Panc1 (cell line): Measurements from ENCODE around the gene MGMT. TPM values are rescaled to one million over a fixed set of nuclear protein-coding genes. Genes with fewer than 3 reads are reported as not detected.

ENCODE experiments used
- ATAC-seq: fragments of 200-7000 bp; cut with Tn5 transposase; 2 replicates; pipeline ENCODE4 v1.9.1; 2020; ENCODE audit warnings: mild to moderate bottlenecking, moderate library complexity
- BruUV-seq: library from RNA; stranded (reverse); fragments of 400-500 nt; replicated peaks from 2 replicates; lab custom pipeline; 2021; lab: Mats Ljungman, UMichigan
- CTCF ChIA-PET: fragments of 300-600 bp; sonication (Branson Sonifier 250); formaldehyde crosslinking; loops from one replicate; lab custom pipeline; 2022; ENCODE audit warnings: antibody characterized with exemption; lab: Charles Lee
- POLR2A ChIA-PET: fragments of 300-600 bp; sonication (Branson Sonifier 250); formaldehyde crosslinking; loops from one replicate; lab custom pipeline; 2022; ENCODE audit warnings: antibody characterized with exemption; lab: Charles Lee
- DNase-seq: peaks from one replicate; pipeline ENCODE4 v3.0.0-alpha.2; 2010; ENCODE audit warnings: low read depth, low spot score
- H3K27ac ChIP-seq: 2 replicates; pipeline ENCODE4 v1.5.1; 2011; ENCODE audit warnings: mild to moderate bottlenecking, low read length, inconsistent platforms
- H3K27me3 ChIP-seq: fragments of 200-500 bp; sonication (Bioruptor generic); 2 replicates; pipeline ENCODE4 v1.6.0; 2014; ENCODE audit warnings: low read length, inconsistent platforms; ENCODE audit not compliant: control insufficient read depth, insufficient read depth
- H3K36me3 ChIP-seq: fragments of 200-500 bp; sonication (Bioruptor generic); 2 replicates; pipeline ENCODE4 v1.5.1; 2014; ENCODE audit warnings: inconsistent platforms, mild to moderate bottlenecking, low read length, moderate library complexity; ENCODE audit not compliant: control insufficient read depth, insufficient read depth
- H3K4me1 ChIP-seq: 2 replicates; pipeline ENCODE4 v1.5.1; 2011; ENCODE audit warnings: inconsistent platforms, mild to moderate bottlenecking, low read length, moderate library complexity; ENCODE audit not compliant: control insufficient read depth, insufficient read depth
- H3K4me3 ChIP-seq, 2 experiments: 2 replicates each; pipeline ENCODE4 v1.5.1; 2011 to 2012; ENCODE audit warnings: low read depth in 2 of 2, low read length in 2 of 2, mild to moderate bottlenecking in 2 of 2, inconsistent platforms in 1 of 2, moderate library complexity in 1 of 2
- H3K9me3 ChIP-seq: fragments of 200-500 bp; sonication (Bioruptor generic); 2 replicates; pipeline ENCODE4 v1.5.1; 2014; ENCODE audit warnings: low read depth, mild to moderate bottlenecking, inconsistent platforms, low read length, moderate library complexity; ENCODE audit not compliant: control insufficient read depth, insufficient read depth
- CTCF ChIP-seq: fragments of 450-650 bp; IDR thresholded peaks from 2 replicates; pipeline ENCODE4 v1.5.1; 2017; ENCODE audit warnings: mild to moderate bottlenecking
- POLR2AphosphoS5 ChIP-seq: IDR thresholded peaks from 2 replicates; pipeline ENCODE4 v1.6.1; 2012; ENCODE audit warnings: mild to moderate bottlenecking, low read depth, low read length, moderate library complexity
- REST ChIP-seq, 2 experiments: IDR thresholded peaks; 2 replicates each; pipeline ENCODE4 v1.6.1; 2011 to 2012; ENCODE audit warnings: low read depth in 2 of 2, control low read depth in 1 of 2, low read length in 1 of 2, mild to moderate bottlenecking in 1 of 2, moderate library complexity in 1 of 2; ENCODE audit not compliant: insufficient read depth in 1 of 2
- SIN3A ChIP-seq: IDR thresholded peaks from 2 replicates; pipeline ENCODE4 v1.6.1; 2012; ENCODE audit warnings: low read depth, mild to moderate bottlenecking, low read length, moderate library complexity, borderline replicate concordance; ENCODE audit not compliant: insufficient read depth
- TCF7L2 ChIP-seq: IDR thresholded peaks from 2 replicates; pipeline ENCODE4 v1.6.1; 2011; ENCODE audit warnings: mild to moderate bottlenecking, low read depth, low read length, inconsistent platforms
- in situ Hi-C: cut with HindIII; loops from 2 replicates; pipeline ENCODE4 v1.10.0; 2016; ENCODE audit warnings: low sequenced_read_pairs, low pct_unique_long_range_greater_than_20kb
- intact Hi-C: fragments of 100-400 bp; cut with micrococcal nuclease; formaldehyde crosslinking; loops from one replicate; pipeline ENCODE4 v1.10.0; 2022; ENCODE audit not compliant: unreplicated experiment
- total RNA-seq: library from RNA; stranded (reverse); gene quantifications from one replicate; pipeline ENCODE4 v1.2.1, GENCODE V29; 2021; ENCODE audit not compliant: unreplicated experiment

MGMT gene
- total RNA-seq, 1 experiment from 2014 or later = 27.3 TPM

GRCh38 chr10:129593953-129594352, 126.9 kb downstream of the MGMT start:
- POLR2A ChIA-PET = no interaction called here
- intact Hi-C loops (no loop called here), in situ Hi-C loops (no loop called here)
- no peak for TF ChIP-seq TCF7L2
- TF ChIP-seq SIN3A = no peak
- no peak for TF ChIP-seq POLR2AphosphoS5
- no peak for TF ChIP-seq CTCF
- no peak for TF ChIP-seq REST (IDR thresholded peaks at IDR 0.05; ENCODE audit: insufficient read depth in 1 of 2, low read depth in 2 of 2, low read length in 1 of 2)
- ATAC-seq (no peak), DNase-seq (no peak)
- Histone ChIP-seq H3K9me3 (no peaks in the 10 kb centered on the region), H3K4me1 (no peaks in the 10 kb centered on the region), H3K4me3 (no peak overlapping the region), H3K36me3 (no peaks in the 10 kb centered on the region), H3K27me3 (no peaks in the 10 kb centered on the region), H3K27ac (no peak overlapping the region)
- no TSS peak for BruUV-seq
- CTCF ChIA-PET = no interaction called here

GRCh38 chr10:129594811-129595210, 127.8 kb downstream of the MGMT start:
- Histone ChIP-seq H3K27me3 (no peaks in the 10 kb centered on the region), H3K4me3 (no peak overlapping the region), H3K9me3 (no peaks in the 10 kb centered on the region), H3K27ac (no peak overlapping the region), H3K4me1 (no peaks in the 10 kb centered on the region), H3K36me3 (no peaks in the 10 kb centered on the region)
- CTCF ChIA-PET = no interaction called here
- intact Hi-C loops = no loop called here
- ATAC-seq (no peak), DNase-seq (no peak)
- TF ChIP-seq SIN3A (no peak), TCF7L2 (no peak), CTCF (no peak), POLR2AphosphoS5 (no peak), REST (IDR thresholded peaks at IDR 0.05; ENCODE audit: insufficient read depth in 1 of 2, low read depth in 2 of 2, low read length in 1 of 2) (no peak)
- in situ Hi-C loops = no loop called here
- POLR2A ChIA-PET = no interaction called here
- no TSS peak for BruUV-seq
